Activated CD4-positive, alpha-beta T cell treated with anti-CD3 and anti-CD28 coated beads for 4 hours (primary cell): ENCODE results near the gene PTGDS.

ENCODE experiments used
- DNase-seq, 2 donors: peaks; one replicate each; pipeline ENCODE4 v3.0.0-alpha.2; 2020

Gene PTGDS

GRCh38 chr9:137026828-137027227 is 49.5 kb downstream of the PTGDS start:
- DNase-seq, result no peak

GRCh38 chr9:137027369-137028262 is 50.3 kb downstream of the PTGDS start, which contains the start of gene ABCA2:
Gene ABCA2 (minus strand): TSS chr9:137028237. CDS start chr9:137028140, 97 bp downstream.
- no peak for DNase-seq

- DNase-seq, result peak; percentile 60 to 64
Observed at GRCh38 chr9:137028263-137029057, 51.2 kb downstream of the PTGDS start.

GRCh38 chr9:137029058-137029936 is 52.0 kb downstream of the PTGDS start:
- DNase-seq, result peak; percentile 66 to 76

- DNase-seq, result no peak
Observed at GRCh38 chr9:137030006-137030405, 52.7 kb downstream of the PTGDS start.

- peak; percentile 13 to 37 for DNase-seq
Observed at GRCh38 chr9:137030538-137031527, 53.5 kb downstream of the PTGDS start.
